HPDE6-E6E7 (cell line): ENCODE data around the gene BRCA1.

Experiments used
- DNase-seq: peaks from one replicate; pipeline ENCODE4 v3.0.0; 2011; ENCODE audit warnings: missing footprints; ENCODE audit errors: extremely low spot score

Gene BRCA1

GRCh38 chr17:43025290-43025657 lies 99.9 kb downstream of the BRCA1 start:
- DNase-seq, result no peak

- DNase-seq, result peak; percentile 83
These were observed 100.5 kb downstream of the BRCA1 start, which contains the start of gene RND2 for GRCh38 chr17:43024407-43025289. RND2 (plus strand) TSS chr17:43025231; CDS start chr17:43025348, 117 bp downstream.

GRCh38 chr17:43021741-43022512 lies 103.2 kb downstream of the BRCA1 start, which contains the start of gene VAT1:
VAT1 (minus strand) TSS chr17:43022385; CDS start chr17:43022322, 63 bp downstream.
- DNase-seq, result peak; percentile 84

GRCh38 chr17:43020789-43021740 lies 104.1 kb downstream of the BRCA1 start:
- peak; percentile 68 for DNase-seq

- DNase-seq, result no peak
These were observed 105.0 kb downstream of the BRCA1 start for GRCh38 chr17:43020030-43020621.

GRCh38 chr17:43019418-43019817 lies 105.7 kb downstream of the BRCA1 start:
- DNase-seq, result no peak

- no peak for DNase-seq
These were observed 106.2 kb downstream of the BRCA1 start for GRCh38 chr17:43018932-43019331.

GRCh38 chr17:43018008-43018853 lies 106.9 kb downstream of the BRCA1 start:
- no peak for DNase-seq

- DNase-seq, result no peak
These were observed 108.9 kb downstream of the BRCA1 start for GRCh38 chr17:43016216-43016615.

GRCh38 chr17:43015579-43015978 lies 109.6 kb downstream of the BRCA1 start:
- no peak for DNase-seq

GRCh38 chr17:43014649-43015542 lies 110.3 kb downstream of the BRCA1 start:
- DNase-seq, result no peak

GRCh38 chr17:43014020-43014648 lies 111.0 kb downstream of the BRCA1 start:
- DNase-seq, result no peak

- DNase-seq, result no peak
These were observed 111.9 kb downstream of the BRCA1 start for GRCh38 chr17:43013296-43013695.

GRCh38 chr17:43011728-43012472 lies 113.3 kb downstream of the BRCA1 start:
- no peak for DNase-seq

GRCh38 chr17:43010667-43011308 lies 114.4 kb downstream of the BRCA1 start:
- no peak for DNase-seq

- peak; percentile 86 for DNase-seq
These were observed 118.3 kb downstream of the BRCA1 start, which contains the start of gene IFI35 for GRCh38 chr17:43006639-43007551. IFI35 (plus strand) TSS chr17:43006784; CDS start chr17:43006948, 164 bp downstream.
